BLaER1 (cell line): Measurements from ENCODE around the gene DAZ2.
"Not testable (repeated sequence)": the region's sequence is repeated elsewhere in the genome, so short reads cannot be mapped to it uniquely, and the experiment has no call there.

Experiments
- H3K27ac ChIP-seq: shearing (Covaris generic); formaldehyde crosslinking; 2 replicates; pipeline ENCODE4 v1.8.1; 2022
- H3K27me3 ChIP-seq: shearing (Covaris generic); formaldehyde crosslinking; 2 replicates; pipeline ENCODE4 v1.8.1; 2022
- H3K36me3 ChIP-seq: shearing (Covaris generic); formaldehyde crosslinking; 2 replicates; pipeline ENCODE4 v1.8.1; 2022
- H3K4me1 ChIP-seq: shearing (Covaris generic); formaldehyde crosslinking; 2 replicates; pipeline ENCODE4 v1.8.1; 2022
- H3K4me2 ChIP-seq: shearing (Covaris generic); formaldehyde crosslinking; 2 replicates; pipeline ENCODE4 v1.8.1; 2022
- H3K4me3 ChIP-seq: shearing (Covaris generic); formaldehyde crosslinking; 2 replicates; pipeline ENCODE4 v1.8.1; 2022
- H3K9ac ChIP-seq: shearing (Covaris generic); formaldehyde crosslinking; 2 replicates; pipeline ENCODE4 v1.8.1; 2022
- H3K9me3 ChIP-seq: shearing (Covaris generic); formaldehyde crosslinking; 2 replicates; pipeline ENCODE4 v1.8.1; 2022
- H4K20me1 ChIP-seq: shearing (Covaris generic); formaldehyde crosslinking; 2 replicates; pipeline ENCODE4 v1.8.1; 2022

Gene DAZ2

DNA sequence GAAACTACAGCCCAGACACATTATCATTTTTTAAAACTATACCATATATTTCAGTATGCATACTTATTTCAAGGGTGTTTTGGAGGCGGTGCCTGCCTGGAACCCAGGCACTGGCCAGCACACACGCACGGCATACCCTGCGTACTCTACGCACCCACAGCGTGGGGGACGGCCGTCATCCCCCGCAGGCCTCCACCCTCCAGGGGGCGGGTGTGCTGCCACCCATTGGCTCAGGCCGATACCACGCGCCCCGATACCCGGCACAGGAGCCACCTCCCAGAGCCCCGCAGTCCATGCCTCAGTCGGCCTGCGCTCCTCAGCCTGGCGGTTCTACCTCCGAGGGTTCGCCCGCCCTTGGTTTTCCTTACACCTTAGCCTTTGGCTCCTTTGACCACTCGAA, at the start of gene DAZ2:
Gene DAZ2 (plus strand): TSS at position 301 of the 400 bp plus-strand sequence. CDS start 208 bp downstream, outside the sequence.
- not testable (repeated sequence) for H3K9me3 ChIP-seq, H3K9ac ChIP-seq, H3K27me3 ChIP-seq, H3K27ac ChIP-seq, H3K4me1 ChIP-seq, H3K4me2 ChIP-seq, H4K20me1 ChIP-seq, H3K4me3 ChIP-seq, H3K36me3 ChIP-seq

DNA sequence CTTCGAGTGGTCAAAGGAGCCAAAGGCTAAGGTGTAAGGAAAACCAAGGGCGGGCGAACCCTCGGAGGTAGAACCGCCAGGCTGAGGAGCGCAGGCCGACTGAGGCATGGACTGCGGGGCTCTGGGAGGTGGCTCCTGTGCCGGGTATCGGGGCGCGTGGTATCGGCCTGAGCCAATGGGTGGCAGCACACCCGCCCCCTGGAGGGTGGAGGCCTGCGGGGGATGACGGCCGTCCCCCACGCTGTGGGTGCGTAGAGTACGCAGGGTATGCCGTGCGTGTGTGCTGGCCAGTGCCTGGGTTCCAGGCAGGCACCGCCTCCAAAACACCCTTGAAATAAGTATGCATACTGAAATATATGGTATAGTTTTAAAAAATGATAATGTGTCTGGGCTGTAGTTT, 20.4 kb upstream of the DAZ2 start, which contains the start of gene DAZ1:
Gene DAZ1 (minus strand): TSS at position 101 of the 400 bp plus-strand sequence. CDS start 208 bp downstream, outside the sequence.
- H3K27ac ChIP-seq, H3K9me3 ChIP-seq, H3K4me2 ChIP-seq, H3K36me3 ChIP-seq, H3K4me1 ChIP-seq, H4K20me1 ChIP-seq, H3K27me3 ChIP-seq, H3K4me3 ChIP-seq, H3K9ac ChIP-seq: not testable (repeated sequence)

GRCh38 chrY:23207455-23207854, 11.9 kb upstream of the DAZ2 start:
- H3K36me3 ChIP-seq, H3K4me3 ChIP-seq, H3K4me2 ChIP-seq, H3K27me3 ChIP-seq, H4K20me1 ChIP-seq, H3K4me1 ChIP-seq, H3K27ac ChIP-seq, H3K9ac ChIP-seq, H3K9me3 ChIP-seq: not testable (repeated sequence)

GRCh38 chrY:23209802-23210495, 9.4 kb upstream of the DAZ2 start:
- not testable (repeated sequence) for H3K27ac ChIP-seq, H3K9me3 ChIP-seq, H3K27me3 ChIP-seq, H3K36me3 ChIP-seq, H4K20me1 ChIP-seq, H3K4me2 ChIP-seq, H3K4me3 ChIP-seq, H3K4me1 ChIP-seq, H3K9ac ChIP-seq

GRCh38 chrY:23210681-23211080, 8.7 kb upstream of the DAZ2 start:
- H3K27me3 ChIP-seq, H3K9ac ChIP-seq, H3K4me3 ChIP-seq, H4K20me1 ChIP-seq, H3K36me3 ChIP-seq, H3K4me2 ChIP-seq, H3K9me3 ChIP-seq, H3K4me1 ChIP-seq, H3K27ac ChIP-seq: not testable (repeated sequence)
